Adipocyte (in vitro differentiated cells): ENCODE data around the gene ADO.

Source experiments
- DNase-seq: peaks from one replicate; pipeline ENCODE4 v3.0.0-alpha.2; 2015; ENCODE audit warnings: low read depth
- H3K27me3 ChIP-seq: replicated peaks from 2 replicates; pipeline ENCODE4 v1.7.0; 2013; ENCODE audit warnings: mild to moderate bottlenecking, low read length, moderate library complexity; ENCODE audit not compliant: control insufficient read depth, insufficient read depth
- H3K36me3 ChIP-seq: 2 replicates; pipeline ENCODE4 v1.7.0; 2013; ENCODE audit warnings: low read length, mild to moderate bottlenecking, moderate library complexity; ENCODE audit not compliant: control insufficient read depth, insufficient read depth, severe bottlenecking
- H3K4me1 ChIP-seq: 2 replicates; pipeline ENCODE4 v1.7.0; 2013; ENCODE audit warnings: mild to moderate bottlenecking, low read length, moderate library complexity; ENCODE audit not compliant: control insufficient read depth, insufficient read depth
- H3K4me3 ChIP-seq: 2 replicates; pipeline ENCODE4 v1.7.0; 2013; ENCODE audit warnings: mild to moderate bottlenecking, low read length, moderate library complexity
- H3K9ac ChIP-seq: 2 replicates; pipeline ENCODE4 v1.7.0; 2013; ENCODE audit warnings: mild to moderate bottlenecking, low read length, moderate library complexity
- H3K9me3 ChIP-seq: 2 replicates; pipeline ENCODE4 v1.7.0; 2013; ENCODE audit warnings: mild to moderate bottlenecking, low read length, moderate library complexity; ENCODE audit not compliant: control insufficient read depth

Gene ADO

GRCh38 chr10:62813453-62813852 lies 8.9 kb downstream of the ADO start:
- Histone ChIP-seq H3K4me3 (no peak overlapping the region), H3K9me3 (no peaks in the 10 kb centered on the region), H3K9ac (no peak overlapping the region), H3K36me3 (no peaks in the 10 kb centered on the region), H3K27me3 (no peaks in the 10 kb centered on the region), H3K4me1 (peaks cover 25% of the 10 kb centered on the region)
- no peak for DNase-seq

GRCh38 chr10:62813981-62814380 lies 9.5 kb downstream of the ADO start:
- no peaks in the 10 kb centered on the region for H3K9me3 ChIP-seq
- no peak for DNase-seq
- H3K4me3 ChIP-seq: no peak overlapping the region
- H3K27me3 ChIP-seq: no peaks in the 10 kb centered on the region
- peaks cover 26% of the 10 kb centered on the region for H3K4me1 ChIP-seq
- H3K9ac ChIP-seq: no peak overlapping the region
- H3K36me3 ChIP-seq: no peaks in the 10 kb centered on the region

GRCh38 chr10:62814756-62815380 lies 10.3 kb downstream of the ADO start:
- peaks cover 24% of the 10 kb centered on the region for H3K4me1 ChIP-seq
- DNase-seq: peak; percentile 38
- H3K36me3 ChIP-seq: no peaks in the 10 kb centered on the region
- H3K9ac ChIP-seq: peak overlapping the region; percentile 70
- H3K9me3 ChIP-seq: no peaks in the 10 kb centered on the region
- peak overlapping the region; percentile 92 for H3K4me3 ChIP-seq
- no peaks in the 10 kb centered on the region for H3K27me3 ChIP-seq

- no peaks in the 10 kb centered on the region for H3K36me3 ChIP-seq
- H3K4me1 ChIP-seq: peaks cover 22% of the 10 kb centered on the region
- H3K9ac ChIP-seq: peak overlapping the region; percentile 70
- DNase-seq: peak; percentile 38
- H3K9me3 ChIP-seq: no peaks in the 10 kb centered on the region
- H3K27me3 ChIP-seq: no peaks in the 10 kb centered on the region
- peak overlapping the region; percentile 92 for H3K4me3 ChIP-seq
Measured at GRCh38 chr10:62815381-62816075, 11.0 kb downstream of the ADO start.

- H3K9me3 ChIP-seq: no peaks in the 10 kb centered on the region
- no peaks in the 10 kb centered on the region for H3K27me3 ChIP-seq
- H3K4me3 ChIP-seq: peak overlapping the region; percentile 92
- peak overlapping the region; percentile 70 for H3K9ac ChIP-seq
- no peaks in the 10 kb centered on the region for H3K36me3 ChIP-seq
- H3K4me1 ChIP-seq: peaks cover 22% of the 10 kb centered on the region
- no peak for DNase-seq
Measured at GRCh38 chr10:62816076-62816330, 11.5 kb downstream of the ADO start.

GRCh38 chr10:62816331-62817120 lies 12.0 kb downstream of the ADO start, which contains the start of gene EGR2:
EGR2 (minus strand) TSS chr10:62816366; CDS start chr10:62816029, 337 bp downstream.
- peaks cover 22% of the 10 kb centered on the region for H3K4me1 ChIP-seq
- peak within 1 kb of the TSS; percentile 70 for H3K9ac ChIP-seq
- peak within 1 kb of the TSS; percentile 92 for H3K4me3 ChIP-seq
- H3K27me3 ChIP-seq: no peaks in the 10 kb centered on the region
- no peaks in the 10 kb centered on the region for H3K9me3 ChIP-seq
- no peaks in the 10 kb centered on the region for H3K36me3 ChIP-seq
- peak; percentile 98 for DNase-seq

- Histone ChIP-seq H3K36me3 (no peaks in the 10 kb centered on the region), H3K4me1 (peaks cover 22% of the 10 kb centered on the region), H3K9ac (peak overlapping the region; percentile 70), H3K4me3 (peak overlapping the region; percentile 92), H3K9me3 (no peaks in the 10 kb centered on the region), H3K27me3 (no peaks in the 10 kb centered on the region)
- DNase-seq: peak; percentile 70
Measured at GRCh38 chr10:62817121-62817765, 12.7 kb downstream of the ADO start.

GRCh38 chr10:62817766-62818425 lies 13.4 kb downstream of the ADO start:
- peak overlapping the region; percentile 92 for H3K4me3 ChIP-seq
- peak overlapping the region; percentile 70 for H3K9ac ChIP-seq
- H3K4me1 ChIP-seq: peaks cover 22% of the 10 kb centered on the region
- DNase-seq: peak; percentile 90
- no peaks in the 10 kb centered on the region for H3K36me3 ChIP-seq
- no peaks in the 10 kb centered on the region for H3K27me3 ChIP-seq
- H3K9me3 ChIP-seq: no peaks in the 10 kb centered on the region

- peak overlapping the region; percentile 92 for H3K4me3 ChIP-seq
- peaks cover 22% of the 10 kb centered on the region for H3K4me1 ChIP-seq
- no peak overlapping the region for H3K9ac ChIP-seq
- no peaks in the 10 kb centered on the region for H3K9me3 ChIP-seq
- peak; percentile 46 for DNase-seq
- no peaks in the 10 kb centered on the region for H3K27me3 ChIP-seq
- no peaks in the 10 kb centered on the region for H3K36me3 ChIP-seq
Measured at GRCh38 chr10:62818426-62819011, 14.0 kb downstream of the ADO start.

GRCh38 chr10:62819141-62819920 lies 14.8 kb downstream of the ADO start:
- no peaks in the 10 kb centered on the region for H3K9me3 ChIP-seq
- no peak for DNase-seq
- no peaks in the 10 kb centered on the region for H3K27me3 ChIP-seq

More at GRCh38 chr10:62819141-62819920, 14.8 kb downstream of the ADO start:
- no peak overlapping the region for H3K4me3 ChIP-seq
- no peak overlapping the region for H3K9ac ChIP-seq
- H3K36me3 ChIP-seq: no peaks in the 10 kb centered on the region
- H3K4me1 ChIP-seq: peaks cover 22% of the 10 kb centered on the region
